ENCODE data around the gene ETV3L.

Gene ETV3L

GRCh38 chr1:157095091-157095490 is 4.5 kb downstream of the ETV3L start:
- no peaks in the 10 kb centered on the region for H3K4me1 ChIP-seq (ENCODE audit: control insufficient read depth, insufficient read depth, low read length)
- CTCF ChIA-PET = interaction anchor here (1.6 kb wide), 1 partner anchor 61 kb away, joined by 15 read pairs; no protein-coding TSS in a partner anchor
- POLR2A ChIA-PET = interaction anchor here (0.5 kb wide), 1 partner anchor 177 kb away, joined by 5 read pairs; no protein-coding TSS in a partner anchor
- H3K27ac ChIP-seq (ENCODE audit: extremely low read depth, low read depth, low read length) = no peak overlapping the region
- H3K4me3 ChIP-seq (ENCODE audit: low read depth, low read length) = no peak overlapping the region
- TF ChIP-seq ZNF223 (tag by site-specific recombination; IDR thresholded peaks at IDR 0.05) (no peak), ZNF670 (tag by site-specific recombination; IDR thresholded peaks at IDR 0.05; ENCODE audit: low read depth) (no peak), ZNF394 (tag by site-specific recombination; IDR thresholded peaks at IDR 0.05; ENCODE audit: borderline replicate concordance) (no peak), ZNF133 (tag by site-specific recombination; IDR thresholded peaks at IDR 0.05) (no peak), ZNF398 (tag by site-specific recombination; IDR thresholded peaks at IDR 0.05) (no peak), REPIN1 (tag by site-specific recombination; IDR thresholded peaks at IDR 0.05; ENCODE audit: low read depth) (no peak), ZNF843 (tag by site-specific recombination; IDR thresholded peaks at IDR 0.05) (no peak), ZNF664 (tag by site-specific recombination; IDR thresholded peaks at IDR 0.05) (no peak)
- H3K36me3 ChIP-seq (ENCODE audit: control insufficient read depth in 2 of 2, insufficient read depth in 1 of 2, low read length in 2 of 2) = no peaks in the 10 kb centered on the region
- no peaks in the 10 kb centered on the region for H3K9me3 ChIP-seq (ENCODE audit: control insufficient read depth, insufficient read depth, low read depth, low read length)

- POLR2A ChIA-PET = no interaction called here
These were observed 6.8 kb downstream of the ETV3L start for GRCh38 chr1:157092831-157093230.

More at GRCh38 chr1:157092831-157093230, 6.8 kb downstream of the ETV3L start:
- Histone ChIP-seq H3K36me3 (ENCODE audit: control insufficient read depth in 2 of 2, insufficient read depth in 1 of 2, low read length in 2 of 2) (no peaks in the 10 kb centered on the region), H3K4me3 (ENCODE audit: low read depth, low read length) (no peak overlapping the region), H3K27ac (ENCODE audit: extremely low read depth, low read depth, low read length) (no peak overlapping the region), H3K4me1 (ENCODE audit: control insufficient read depth, insufficient read depth, low read length) (no peaks in the 10 kb centered on the region), H3K9me3 (ENCODE audit: control insufficient read depth, insufficient read depth, low read depth, low read length) (no peaks in the 10 kb centered on the region)
- TF ChIP-seq ZNF792 (tag by site-specific recombination; IDR thresholded peaks at IDR 0.05) (no peak), ZIC2 (tag by site-specific recombination; IDR thresholded peaks at IDR 0.05) (no peak), ZNF133 (tag by site-specific recombination; IDR thresholded peaks at IDR 0.05) (no peak), ZSCAN5A (tag by site-specific recombination; IDR thresholded peaks at IDR 0.05) (no peak), ZNF214 (tag by site-specific recombination; IDR thresholded peaks at IDR 0.05; ENCODE audit: borderline replicate concordance) (no peak), ZNF529 (tag by site-specific recombination; IDR thresholded peaks at IDR 0.05; ENCODE audit: insufficient replicate concordance) (no peak), SP2 (tag by site-specific recombination; IDR thresholded peaks at IDR 0.05) (no peak), YY2 (tag by site-specific recombination; IDR thresholded peaks at IDR 0.05) (no peak), ZNF76 (tag by site-specific recombination; IDR thresholded peaks at IDR 0.05; ENCODE audit: borderline replicate concordance, low read depth) (no peak), ZNF2 (tag by site-specific recombination; IDR thresholded peaks at IDR 0.05) (no peak), SCRT2 (tag by site-specific recombination; IDR thresholded peaks at IDR 0.05) (no peak), ZFP3 (tag by site-specific recombination; IDR thresholded peaks at IDR 0.05; ENCODE audit: low read depth) (no peak), ZNF621 (tag by site-specific recombination; IDR thresholded peaks at IDR 0.05) (no peak), ZNF138 (tag by site-specific recombination; IDR thresholded peaks at IDR 0.05; ENCODE audit: borderline replicate concordance) (no peak), ZNF174 (tag by site-specific recombination; IDR thresholded peaks at IDR 0.05) (no peak), PRDM1 (tag by site-specific recombination; IDR thresholded peaks at IDR 0.05) (no peak)
- TF ChIP-seq, protein P1, sequence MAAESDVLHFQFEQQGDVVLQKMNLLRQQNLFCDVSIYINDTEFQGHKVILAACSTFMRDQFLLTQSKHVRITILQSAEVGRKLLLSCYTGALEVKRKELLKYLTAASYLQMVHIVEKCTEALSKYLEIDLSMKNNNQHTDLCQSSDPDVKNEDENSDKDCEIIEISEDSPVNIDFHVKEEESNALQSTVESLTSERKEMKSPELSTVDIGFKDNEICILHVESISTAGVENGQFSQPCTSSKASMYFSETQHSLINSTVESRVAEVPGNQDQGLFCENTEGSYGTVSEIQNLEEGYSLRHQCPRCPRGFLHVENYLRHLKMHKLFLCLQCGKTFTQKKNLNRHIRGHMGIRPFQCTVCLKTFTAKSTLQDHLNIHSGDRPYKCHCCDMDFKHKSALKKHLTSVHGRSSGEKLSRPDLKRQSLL (tag by site-specific recombination; IDR thresholded peaks at IDR 0.05) = no peak
- TF ChIP-seq, protein P2, sequence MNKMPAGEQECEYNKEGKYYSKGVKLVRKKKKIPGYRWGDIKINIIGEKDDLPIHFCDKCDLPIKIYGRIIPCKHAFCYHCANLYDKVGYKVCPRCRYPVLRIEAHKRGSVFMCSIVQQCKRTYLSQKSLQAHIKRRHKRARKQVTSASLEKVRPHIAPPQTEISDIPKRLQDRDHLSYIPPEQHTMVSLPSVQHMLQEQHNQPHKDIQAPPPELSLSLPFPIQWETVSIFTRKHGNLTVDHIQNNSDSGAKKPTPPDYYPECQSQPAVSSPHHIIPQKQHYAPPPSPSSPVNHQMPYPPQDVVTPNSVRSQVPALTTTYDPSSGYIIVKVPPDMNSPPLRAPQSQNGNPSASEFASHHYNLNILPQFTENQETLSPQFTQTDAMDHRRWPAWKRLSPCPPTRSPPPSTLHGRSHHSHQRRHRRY (tag by site-specific recombination; IDR thresholded peaks at IDR 0.05) = no peak
- CTCF ChIA-PET = interaction anchor here (0.6 to 1.6 kb wide), 4 partner anchors 63 to 488 kb away, joined by 4 to 13 read pairs (median 4); no protein-coding TSS in a partner anchor

Measured in HEK293 (cell line).